Adrenal gland (tissue), 5 donors: ENCODE data around the gene NPAS3.

Source experiments
- POLR2A ChIP-seq, 2 donors: fragments of 450-650 bp; IDR thresholded peaks; one replicate each; pipeline ENCODE4 v1.6.1; 2017; ENCODE audit warnings: antibody characterized with exemption in 2 of 2, mild to moderate bottlenecking in 2 of 2, moderate library complexity in 1 of 2
- TF ChIP-seq, protein P1 (sequence below), 6 experiments: fragments of 450-650 bp in 4 of 6; fragments of 200-600 bp in 2 of 6; sonication (generic) in 1 of 6; IDR thresholded peaks; 1 replicate in 5 of 6; 2 replicates in 1 of 6; pipeline versions ENCODE4 v1.5.1 to v1.8.0; 2016 to 2021; ENCODE audit warnings: antibody characterized with exemption in 6 of 6, mild to moderate bottlenecking in 2 of 6, moderate library complexity in 1 of 6
- donor health status: DM: no; HTN: no; CAD: no.

GRCh38 chr14:33792720-33793368 is 854.2 kb downstream of the NPAS3 start:
- TF ChIP-seq, protein P1, sequence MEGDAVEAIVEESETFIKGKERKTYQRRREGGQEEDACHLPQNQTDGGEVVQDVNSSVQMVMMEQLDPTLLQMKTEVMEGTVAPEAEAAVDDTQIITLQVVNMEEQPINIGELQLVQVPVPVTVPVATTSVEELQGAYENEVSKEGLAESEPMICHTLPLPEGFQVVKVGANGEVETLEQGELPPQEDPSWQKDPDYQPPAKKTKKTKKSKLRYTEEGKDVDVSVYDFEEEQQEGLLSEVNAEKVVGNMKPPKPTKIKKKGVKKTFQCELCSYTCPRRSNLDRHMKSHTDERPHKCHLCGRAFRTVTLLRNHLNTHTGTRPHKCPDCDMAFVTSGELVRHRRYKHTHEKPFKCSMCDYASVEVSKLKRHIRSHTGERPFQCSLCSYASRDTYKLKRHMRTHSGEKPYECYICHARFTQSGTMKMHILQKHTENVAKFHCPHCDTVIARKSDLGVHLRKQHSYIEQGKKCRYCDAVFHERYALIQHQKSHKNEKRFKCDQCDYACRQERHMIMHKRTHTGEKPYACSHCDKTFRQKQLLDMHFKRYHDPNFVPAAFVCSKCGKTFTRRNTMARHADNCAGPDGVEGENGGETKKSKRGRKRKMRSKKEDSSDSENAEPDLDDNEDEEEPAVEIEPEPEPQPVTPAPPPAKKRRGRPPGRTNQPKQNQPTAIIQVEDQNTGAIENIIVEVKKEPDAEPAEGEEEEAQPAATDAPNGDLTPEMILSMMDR (IDR thresholded peaks at IDR 0.05), result peak; percentile 81 to 96 (median 88)
- no peak for TF ChIP-seq POLR2A (IDR thresholded peaks at IDR 0.05)
